ENCODE data around the gene RXRG. TPM values are rescaled to one million over a fixed set of nuclear protein-coding genes. Genes with fewer than 3 reads are reported as not detected.

Gene RXRG
- total RNA-seq, 1 donor from 2014 or later: 1.0 TPM

- no peak for DNase-seq (ENCODE audit: low spot score in 2 of 2, unreplicated experiment in 2 of 2)
- no peaks in the 10 kb centered on the region for H3K36me3 Mint-ChIP-seq
- no peaks in the 10 kb centered on the region for H3K9me3 Mint-ChIP-seq
- no peak overlapping the region for H3K27ac Mint-ChIP-seq
- H3K4me3 Mint-ChIP-seq: no peak overlapping the region
- TF ChIP-seq CTCF (IDR thresholded peaks at IDR 0.05; ENCODE audit: unreplicated experiment): no peak
- peaks cover 17% of the 10 kb centered on the region for H3K27me3 Mint-ChIP-seq (ENCODE audit: low read depth)
- no peaks in the 10 kb centered on the region for H3K4me1 Mint-ChIP-seq
These were observed 10.6 kb downstream of the RXRG start for GRCh38 chr1:165434281-165434680.

DNA sequence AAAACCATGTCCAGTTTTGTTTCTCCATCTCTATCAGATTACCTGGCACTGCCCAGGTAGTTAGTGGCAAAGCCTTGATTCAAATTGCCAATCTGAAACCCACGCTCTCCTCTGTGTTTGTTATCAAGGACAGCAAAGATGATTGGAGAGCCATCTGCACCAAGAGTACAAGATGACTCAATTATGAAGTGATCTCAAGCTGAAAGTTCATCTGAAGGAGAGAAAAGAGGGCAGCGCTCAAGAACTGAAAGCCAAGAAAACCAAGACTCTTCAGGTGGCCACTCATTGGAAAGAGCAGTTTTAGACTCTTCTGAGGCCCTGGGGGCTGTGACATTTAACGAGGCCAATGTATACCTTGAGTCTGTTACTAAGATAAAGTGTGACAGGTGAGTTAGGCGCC is 13.8 kb downstream of the RXRG start:
- Mint-ChIP-seq H3K4me3 (no peak overlapping the region), H3K4me1 (no peaks in the 10 kb centered on the region), H3K9me3 (no peaks in the 10 kb centered on the region), H3K27me3 (ENCODE audit: low read depth) (peaks cover 8% of the 10 kb centered on the region), H3K36me3 (no peaks in the 10 kb centered on the region), H3K27ac (no peak overlapping the region)
- TF ChIP-seq CTCF (IDR thresholded peaks at IDR 0.05; ENCODE audit: unreplicated experiment): no peak
- DNase-seq (ENCODE audit: low spot score in 2 of 2, unreplicated experiment in 2 of 2): no peak

DNA sequence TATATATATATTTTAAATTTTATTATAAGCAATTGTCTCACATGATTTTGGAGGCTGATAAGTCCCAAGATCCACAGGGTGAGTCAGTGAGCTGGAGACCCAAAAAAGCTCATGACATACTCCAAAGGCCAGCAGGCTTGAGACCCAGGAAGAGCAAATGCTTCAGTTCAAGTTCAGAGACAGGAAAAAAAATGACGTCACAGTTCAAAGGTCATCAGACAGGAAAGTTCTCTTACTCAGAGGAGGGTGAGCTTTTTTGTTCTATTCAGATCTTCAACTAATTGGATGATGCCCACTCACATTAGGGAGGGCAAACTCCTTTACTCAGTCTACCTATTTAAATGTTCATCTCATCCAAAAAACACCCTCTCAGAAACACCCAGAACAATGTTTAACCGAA is 18.2 kb downstream of the RXRG start:
- Mint-ChIP-seq H3K36me3 (no peaks in the 10 kb centered on the region), H3K27me3 (ENCODE audit: low read depth) (peaks cover 9% of the 10 kb centered on the region), H3K4me3 (no peak overlapping the region), H3K9me3 (no peaks in the 10 kb centered on the region), H3K4me1 (no peaks in the 10 kb centered on the region), H3K27ac (no peak overlapping the region)
- no peak for DNase-seq (ENCODE audit: low spot score in 2 of 2, unreplicated experiment in 2 of 2)
- TF ChIP-seq CTCF (IDR thresholded peaks at IDR 0.05; ENCODE audit: unreplicated experiment): no peak

DNA sequence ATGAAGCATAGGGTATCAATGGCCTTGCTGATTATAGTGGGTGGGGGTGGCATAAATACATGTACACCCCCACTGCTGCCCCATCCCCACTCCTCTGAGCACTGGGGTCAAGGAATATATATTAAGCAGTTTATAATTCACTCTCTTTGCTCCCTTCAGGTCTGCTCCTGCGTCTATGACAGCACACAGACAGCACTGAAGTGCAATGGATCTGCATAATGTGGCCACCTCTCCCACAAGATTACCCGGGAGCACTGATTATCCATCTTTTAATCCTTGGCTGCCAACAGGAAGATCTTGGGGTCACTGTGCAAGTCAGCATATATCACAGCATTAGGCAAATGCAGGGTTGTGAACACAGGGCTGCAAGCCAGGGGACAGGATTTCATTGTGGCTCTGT is 19.3 kb downstream of the RXRG start:
- H3K4me3 Mint-ChIP-seq: no peak overlapping the region
- H3K9me3 Mint-ChIP-seq: no peaks in the 10 kb centered on the region

DNA sequence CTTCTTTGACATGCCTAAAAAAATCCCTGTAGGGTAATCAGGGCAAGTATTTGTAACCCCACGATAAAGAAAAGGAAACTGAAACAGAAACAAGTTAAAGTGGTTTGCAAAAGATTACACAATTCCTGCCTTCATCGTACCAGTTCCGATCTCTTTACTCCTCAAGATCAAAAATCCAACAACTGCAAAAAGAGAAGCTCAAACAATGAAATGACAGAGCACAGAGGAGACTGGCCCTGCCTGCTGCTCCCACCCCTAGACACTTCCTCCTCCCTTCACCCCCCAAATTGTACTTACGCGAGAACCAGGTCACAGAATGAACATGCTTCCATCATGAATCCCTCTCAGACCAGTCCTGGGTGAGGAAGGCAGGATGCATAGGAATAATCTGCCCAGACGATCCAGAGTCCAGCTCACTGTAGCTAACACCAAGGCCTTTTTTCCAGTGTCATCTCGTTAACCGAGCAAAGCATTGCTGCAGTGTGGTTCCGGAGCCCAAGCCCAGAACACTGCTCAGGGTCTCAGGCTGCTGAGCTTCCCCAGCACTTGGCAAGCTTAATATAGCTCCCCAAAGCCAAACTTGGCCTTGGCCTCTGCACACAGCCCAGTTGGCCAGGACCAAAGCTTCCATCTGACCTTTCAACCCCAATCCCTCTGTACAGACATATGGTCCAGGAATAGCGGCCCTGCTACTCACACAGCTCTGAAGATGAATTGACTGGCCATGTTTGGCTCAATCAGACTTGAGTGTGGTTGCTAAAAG is 20.3 kb downstream of the RXRG start:
- DNase-seq (ENCODE audit: low spot score in 2 of 2, unreplicated experiment in 2 of 2): no peak
- TF ChIP-seq CTCF (IDR thresholded peaks at IDR 0.05; ENCODE audit: unreplicated experiment): no peak
- Mint-ChIP-seq H3K4me1 (no peaks in the 10 kb centered on the region), H3K9me3 (no peaks in the 10 kb centered on the region), H3K4me3 (no peak overlapping the region), H3K36me3 (no peaks in the 10 kb centered on the region), H3K27me3 (ENCODE audit: low read depth) (peaks cover 3% of the 10 kb centered on the region), H3K27ac (no peak overlapping the region)

More for the DNA sequence above, 19.3 kb downstream of the RXRG start:
- no peaks in the 10 kb centered on the region for H3K36me3 Mint-ChIP-seq
- H3K4me1 Mint-ChIP-seq: no peaks in the 10 kb centered on the region
- H3K27ac Mint-ChIP-seq: no peak overlapping the region
- no peak for TF ChIP-seq CTCF (IDR thresholded peaks at IDR 0.05; ENCODE audit: unreplicated experiment)
- peaks cover 3% of the 10 kb centered on the region for H3K27me3 Mint-ChIP-seq (ENCODE audit: low read depth)
- no peak for DNase-seq (ENCODE audit: low spot score in 2 of 2, unreplicated experiment in 2 of 2)

Data from mesothelial cell of epicardium (in vitro differentiated cells).